GM12865 (cell line): ENCODE data around the gene MYL7.

Experiments
- DNase-seq: peaks from one replicate; pipeline ENCODE4 v3.0.0; 2010; ENCODE audit warnings: low read depth
- H3K4me3 ChIP-seq: 2 replicates; pipeline ENCODE4 v1.5.1; 2011; ENCODE audit warnings: mild to moderate bottlenecking, low read depth, low read length, control low read depth
- TF ChIP-seq, protein P1 (sequence below): IDR thresholded peaks from 2 replicates; pipeline ENCODE4 v1.5.1; 2011; ENCODE audit warnings: low read length, control low read depth, low read depth, inconsistent platforms; ENCODE audit not compliant: insufficient read depth; ENCODE audit errors: missing control alignments

The MYL7 gene

GRCh38 chr7:44145479-44145968, 4.4 kb upstream of the MYL7 start:
- TF ChIP-seq, protein P1, sequence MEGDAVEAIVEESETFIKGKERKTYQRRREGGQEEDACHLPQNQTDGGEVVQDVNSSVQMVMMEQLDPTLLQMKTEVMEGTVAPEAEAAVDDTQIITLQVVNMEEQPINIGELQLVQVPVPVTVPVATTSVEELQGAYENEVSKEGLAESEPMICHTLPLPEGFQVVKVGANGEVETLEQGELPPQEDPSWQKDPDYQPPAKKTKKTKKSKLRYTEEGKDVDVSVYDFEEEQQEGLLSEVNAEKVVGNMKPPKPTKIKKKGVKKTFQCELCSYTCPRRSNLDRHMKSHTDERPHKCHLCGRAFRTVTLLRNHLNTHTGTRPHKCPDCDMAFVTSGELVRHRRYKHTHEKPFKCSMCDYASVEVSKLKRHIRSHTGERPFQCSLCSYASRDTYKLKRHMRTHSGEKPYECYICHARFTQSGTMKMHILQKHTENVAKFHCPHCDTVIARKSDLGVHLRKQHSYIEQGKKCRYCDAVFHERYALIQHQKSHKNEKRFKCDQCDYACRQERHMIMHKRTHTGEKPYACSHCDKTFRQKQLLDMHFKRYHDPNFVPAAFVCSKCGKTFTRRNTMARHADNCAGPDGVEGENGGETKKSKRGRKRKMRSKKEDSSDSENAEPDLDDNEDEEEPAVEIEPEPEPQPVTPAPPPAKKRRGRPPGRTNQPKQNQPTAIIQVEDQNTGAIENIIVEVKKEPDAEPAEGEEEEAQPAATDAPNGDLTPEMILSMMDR: no peak
- DNase-seq: no peak
- no peak overlapping the region for H3K4me3 ChIP-seq

- no peak for DNase-seq
- TF ChIP-seq, protein P1: no peak
- no peak overlapping the region for H3K4me3 ChIP-seq
These were observed 3.9 kb upstream of the MYL7 start for GRCh38 chr7:44144968-44145478.

- TF ChIP-seq, protein P1: no peak
- no peak for DNase-seq
- H3K4me3 ChIP-seq: no peak overlapping the region
These were observed 3.4 kb upstream of the MYL7 start for GRCh38 chr7:44144426-44144967.

- no peak overlapping the region for H3K4me3 ChIP-seq
- DNase-seq: no peak
- TF ChIP-seq, protein P1: no peak
These were observed 2.6 kb upstream of the MYL7 start for GRCh38 chr7:44143646-44144250.

- H3K4me3 ChIP-seq: no peak overlapping the region
- DNase-seq: no peak
- TF ChIP-seq, protein P1: no peak
These were observed 896 bp upstream of the MYL7 start for GRCh38 chr7:44142028-44142427.

GRCh38 chr7:44140341-44140740, 791 bp downstream of the MYL7 start:
- no peak for DNase-seq
- no peak overlapping the region for H3K4me3 ChIP-seq
- TF ChIP-seq, protein P1: no peak
